HEK293 (cell line): ENCODE data around the gene CHMP5.

Source experiments
- CTCF ChIA-PET: fragments of 350-600 bp; formaldehyde crosslinking; extraction: SDS; loops from one replicate; lab custom pipeline; 2021; ENCODE audit warnings: antibody characterized with exemption; lab: Yijun Ruan, JAX
- POLR2A ChIA-PET: fragments of 300-600 bp; formaldehyde crosslinking; extraction: SDS; loops from one replicate; lab custom pipeline; 2020; ENCODE audit warnings: antibody characterized with exemption, inconsistent platforms; lab: Yijun Ruan, JAX
- H3K27ac ChIP-seq: fragments of 200-500 bp; sonication (Bioruptor generic); 2 replicates; pipeline ENCODE4 v1.5.1; 2014; ENCODE audit warnings: low read depth, low read length, control low read depth, inconsistent platforms; ENCODE audit errors: extremely low read depth
- H3K36me3 ChIP-seq, 2 experiments: fragments of 200-500 bp in 1 of 2; sonication (Bioruptor generic) in 1 of 2; 1 replicate in 1 of 2; 2 replicates in 1 of 2; pipeline ENCODE4 v1.5.1; 2014 to 2017; ENCODE audit warnings: inconsistent platforms in 2 of 2, low read length in 2 of 2; ENCODE audit not compliant: control insufficient read depth in 2 of 2, insufficient read depth in 1 of 2
- H3K4me1 ChIP-seq: fragments of 200-500 bp; sonication (Bioruptor generic); 2 replicates; pipeline ENCODE4 v1.5.1; 2014; ENCODE audit warnings: mild to moderate bottlenecking, low read length, inconsistent platforms; ENCODE audit not compliant: control insufficient read depth, insufficient read depth
- H3K4me3 ChIP-seq: 2 replicates; pipeline ENCODE4 v1.5.1; 2011; ENCODE audit warnings: low read depth, mild to moderate bottlenecking, control low read depth, low read length, moderate library complexity
- H3K9me3 ChIP-seq: fragments of 200-500 bp; sonication (Bioruptor generic); 2 replicates; pipeline ENCODE4 v1.5.1; 2014; ENCODE audit warnings: low read depth, low read length, inconsistent platforms; ENCODE audit not compliant: control insufficient read depth, insufficient read depth
- BCL11A ChIP-seq: fragments of 450-650 bp; formaldehyde crosslinking; IDR thresholded peaks from 2 replicates; pipeline ENCODE4 v1.5.1; 2016; ENCODE audit warnings: low read depth, missing biosample characterization, missing genetic modification characterization
- EGR2 ChIP-seq: fragments of 450-650 bp; formaldehyde crosslinking; IDR thresholded peaks from 2 replicates; pipeline ENCODE4 v1.5.1; 2016; ENCODE audit warnings: low read depth, missing biosample characterization, missing genetic modification characterization
- GLIS2 ChIP-seq: fragments of 450-650 bp; formaldehyde crosslinking; IDR thresholded peaks from 2 replicates; pipeline ENCODE4 v1.5.1; 2016; ENCODE audit warnings: missing biosample characterization, missing genetic modification characterization
- HOXC10 ChIP-seq: sonication (generic); formaldehyde crosslinking; IDR thresholded peaks from 2 replicates; pipeline ENCODE4 v1.8.1; 2023; ENCODE audit warnings: mild to moderate bottlenecking, missing genetic modification reagents
- PRDM10 ChIP-seq: fragments of 450-650 bp; formaldehyde crosslinking; IDR thresholded peaks from 2 replicates; pipeline ENCODE4 v1.5.1; 2016; ENCODE audit warnings: missing biosample characterization, missing genetic modification characterization
- REPIN1 ChIP-seq: fragments of 450-650 bp; formaldehyde crosslinking; IDR thresholded peaks from 2 replicates; pipeline ENCODE4 v1.5.1; 2017; ENCODE audit warnings: missing biosample characterization, missing genetic modification characterization, low read depth
- SCRT2 ChIP-seq: fragments of 450-650 bp; formaldehyde crosslinking; IDR thresholded peaks from 2 replicates; pipeline ENCODE4 v1.5.1; 2016; ENCODE audit warnings: missing biosample characterization, missing genetic modification characterization
- YY1 ChIP-seq: fragments of 450-650 bp; formaldehyde crosslinking; IDR thresholded peaks from 2 replicates; pipeline ENCODE4 v1.5.1; 2018; ENCODE audit warnings: missing biosample characterization, missing genetic modification characterization
- ZFP69B ChIP-seq: fragments of 450-650 bp; formaldehyde crosslinking; IDR thresholded peaks from 2 replicates; pipeline ENCODE4 v1.5.1; 2016; ENCODE audit warnings: missing biosample characterization, missing genetic modification characterization
- ZNF138 ChIP-seq: fragments of 450-650 bp; formaldehyde crosslinking; IDR thresholded peaks from 2 replicates; pipeline ENCODE4 v1.5.1; 2016; ENCODE audit warnings: missing biosample characterization, missing genetic modification characterization, borderline replicate concordance
- ZNF473 ChIP-seq: fragments of 450-650 bp; formaldehyde crosslinking; IDR thresholded peaks from 2 replicates; pipeline ENCODE4 v1.5.1; 2017; ENCODE audit warnings: missing biosample characterization, missing genetic modification characterization
- ZNF513 ChIP-seq: fragments of 450-650 bp; IDR thresholded peaks from 2 replicates; pipeline ENCODE4 v1.5.1; 2018; ENCODE audit warnings: missing biosample characterization, missing genetic modification characterization
- ZNF530 ChIP-seq: fragments of 450-650 bp; formaldehyde crosslinking; IDR thresholded peaks from 2 replicates; pipeline ENCODE4 v1.5.1; 2016; ENCODE audit warnings: low read depth, missing biosample characterization, missing genetic modification characterization
- ZNF621 ChIP-seq: fragments of 450-650 bp; formaldehyde crosslinking; IDR thresholded peaks from 2 replicates; pipeline ENCODE4 v1.5.1; 2017; ENCODE audit warnings: missing biosample characterization, missing genetic modification characterization
- ZNF704 ChIP-seq: fragments of 450-650 bp; formaldehyde crosslinking; IDR thresholded peaks from 2 replicates; pipeline ENCODE4 v1.5.1; 2016; ENCODE audit warnings: missing biosample characterization, missing genetic modification characterization
- ZSCAN23 ChIP-seq: fragments of 450-650 bp; formaldehyde crosslinking; IDR thresholded peaks from 2 replicates; pipeline ENCODE4 v1.5.1; 2016; ENCODE audit warnings: missing biosample characterization, missing genetic modification characterization
- ZSCAN30 ChIP-seq: fragments of 450-650 bp; IDR thresholded peaks from 2 replicates; pipeline ENCODE4 v1.5.1; 2018; ENCODE audit warnings: missing biosample characterization, mild to moderate bottlenecking, missing genetic modification characterization, moderate library complexity
- TF ChIP-seq, protein P1 (sequence below): fragments of 450-650 bp; formaldehyde crosslinking; conservative IDR thresholded peaks from 2 replicates; pipeline ENCODE4 v1.5.1; 2016; ENCODE audit warnings: low read depth, missing biosample characterization, missing genetic modification characterization
- TF ChIP-seq, protein P2 (sequence below): fragments of 450-650 bp; formaldehyde crosslinking; IDR thresholded peaks from 2 replicates; pipeline ENCODE4 v1.5.1; 2017; ENCODE audit warnings: missing biosample characterization, missing genetic modification characterization

Gene CHMP5

GRCh38 chr9:33309903-33310302, 45.1 kb downstream of the CHMP5 start (continued):
- TF ChIP-seq PRDM10 (tag by site-specific recombination), result no peak

DNA sequence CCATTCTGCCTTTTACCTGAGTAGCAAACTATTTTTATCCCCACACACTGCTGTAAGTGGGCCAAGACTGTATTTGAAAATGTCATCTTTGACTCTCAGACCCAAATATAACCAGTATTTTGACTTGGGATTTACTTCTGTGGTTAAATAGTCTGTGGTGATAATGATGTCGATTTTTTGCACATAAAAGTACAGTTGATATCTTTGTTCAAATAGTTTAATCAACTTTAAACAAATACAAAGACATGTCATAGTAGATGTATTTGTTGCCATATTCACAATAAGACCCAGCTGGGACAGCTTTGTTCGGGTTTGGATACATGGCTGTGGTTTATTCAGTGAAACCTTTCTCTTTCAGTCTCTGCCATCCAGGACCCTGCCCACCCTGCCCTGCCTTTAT, 45.9 kb downstream of the CHMP5 start:
- H3K9me3 ChIP-seq, result no peaks in the 10 kb centered on the region
- POLR2A ChIA-PET, result no interaction called here
- H3K36me3 ChIP-seq, result peaks cover 54 to 95% of the 10 kb centered on the region in 2 experiments
- CTCF ChIA-PET, result interaction anchor here (1.1 kb wide), 1 partner anchor 20 kb away, joined by 4 read pairs; the partner anchor contains the start of gene NFX1
- TF ChIP-seq BCL11A (tag by site-specific recombination) (no peak), REPIN1 (tag by site-specific recombination) (no peak), YY1 (tag by site-specific recombination) (no peak), EGR2 (tag by site-specific recombination) (no peak), ZFP69B (tag by site-specific recombination) (no peak)
- no peak overlapping the region for H3K4me3 ChIP-seq
- H3K4me1 ChIP-seq, result no peaks in the 10 kb centered on the region
- no peak overlapping the region for H3K27ac ChIP-seq

- Histone ChIP-seq H3K9me3 (no peaks in the 10 kb centered on the region), H3K4me1 (no peaks in the 10 kb centered on the region), H3K36me3 (peaks cover 52 to 95% of the 10 kb centered on the region in 2 experiments), H3K4me3 (no peak overlapping the region), H3K27ac (no peak overlapping the region)
- CTCF ChIA-PET, result no interaction called here
- TF ChIP-seq ZNF621 (tag by site-specific recombination) (no peak), ZNF704 (tag by site-specific recombination) (no peak), ZNF473 (tag by site-specific recombination) (no peak), ZNF138 (no peak)
- POLR2A ChIA-PET, result no interaction called here
Observed at GRCh38 chr9:33311953-33312352, 47.1 kb downstream of the CHMP5 start.

GRCh38 chr9:33315371-33315770, 50.5 kb downstream of the CHMP5 start:
- Histone ChIP-seq H3K36me3 (peaks cover 42 to 91% of the 10 kb centered on the region in 2 experiments), H3K4me3 (no peak overlapping the region), H3K4me1 (no peaks in the 10 kb centered on the region), H3K9me3 (no peaks in the 10 kb centered on the region), H3K27ac (no peak overlapping the region)
- POLR2A ChIA-PET, result no interaction called here
- CTCF ChIA-PET, result interaction anchor here (0.6 to 0.7 kb wide), 2 partner anchors 31 to 153 kb away, joined by 3 read pairs; no protein-coding TSS in a partner anchor
- TF ChIP-seq REPIN1 (tag by site-specific recombination) (no peak), ZNF530 (tag by site-specific recombination) (no peak), ZSCAN30 (no peak), SCRT2 (no peak), GLIS2 (tag by site-specific recombination) (no peak), ZSCAN23 (tag by site-specific recombination) (no peak), ZNF513 (no peak), HOXC10 (CRISPR knock-in tag) (no peak)
- TF ChIP-seq, protein P1, sequence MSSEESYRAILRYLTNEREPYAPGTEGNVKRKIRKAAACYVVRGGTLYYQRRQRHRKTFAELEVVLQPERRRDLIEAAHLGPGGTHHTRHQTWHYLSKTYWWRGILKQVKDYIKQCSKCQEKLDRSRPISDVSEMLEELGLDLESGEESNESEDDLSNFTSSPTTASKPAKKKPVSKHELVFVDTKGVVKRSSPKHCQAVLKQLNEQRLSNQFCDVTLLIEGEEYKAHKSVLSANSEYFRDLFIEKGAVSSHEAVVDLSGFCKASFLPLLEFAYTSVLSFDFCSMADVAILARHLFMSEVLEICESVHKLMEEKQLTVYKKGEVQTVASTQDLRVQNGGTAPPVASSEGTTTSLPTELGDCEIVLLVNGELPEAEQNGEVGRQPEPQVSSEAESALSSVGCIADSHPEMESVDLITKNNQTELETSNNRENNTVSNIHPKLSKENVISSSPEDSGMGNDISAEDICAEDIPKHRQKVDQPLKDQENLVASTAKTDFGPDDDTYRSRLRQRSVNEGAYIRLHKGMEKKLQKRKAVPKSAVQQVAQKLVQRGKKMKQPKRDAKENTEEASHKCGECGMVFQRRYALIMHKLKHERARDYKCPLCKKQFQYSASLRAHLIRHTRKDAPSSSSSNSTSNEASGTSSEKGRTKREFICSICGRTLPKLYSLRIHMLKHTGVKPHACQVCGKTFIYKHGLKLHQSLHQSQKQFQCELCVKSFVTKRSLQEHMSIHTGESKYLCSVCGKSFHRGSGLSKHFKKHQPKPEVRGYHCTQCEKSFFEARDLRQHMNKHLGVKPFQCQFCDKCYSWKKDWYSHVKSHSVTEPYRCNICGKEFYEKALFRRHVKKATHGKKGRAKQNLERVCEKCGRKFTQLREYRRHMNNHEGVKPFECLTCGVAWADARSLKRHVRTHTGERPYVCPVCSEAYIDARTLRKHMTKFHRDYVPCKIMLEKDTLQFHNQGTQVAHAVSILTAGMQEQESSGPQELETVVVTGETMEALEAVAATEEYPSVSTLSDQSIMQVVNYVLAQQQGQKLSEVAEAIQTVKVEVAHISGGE (tag by site-specific recombination), result no peak
- TF ChIP-seq, protein P2, sequence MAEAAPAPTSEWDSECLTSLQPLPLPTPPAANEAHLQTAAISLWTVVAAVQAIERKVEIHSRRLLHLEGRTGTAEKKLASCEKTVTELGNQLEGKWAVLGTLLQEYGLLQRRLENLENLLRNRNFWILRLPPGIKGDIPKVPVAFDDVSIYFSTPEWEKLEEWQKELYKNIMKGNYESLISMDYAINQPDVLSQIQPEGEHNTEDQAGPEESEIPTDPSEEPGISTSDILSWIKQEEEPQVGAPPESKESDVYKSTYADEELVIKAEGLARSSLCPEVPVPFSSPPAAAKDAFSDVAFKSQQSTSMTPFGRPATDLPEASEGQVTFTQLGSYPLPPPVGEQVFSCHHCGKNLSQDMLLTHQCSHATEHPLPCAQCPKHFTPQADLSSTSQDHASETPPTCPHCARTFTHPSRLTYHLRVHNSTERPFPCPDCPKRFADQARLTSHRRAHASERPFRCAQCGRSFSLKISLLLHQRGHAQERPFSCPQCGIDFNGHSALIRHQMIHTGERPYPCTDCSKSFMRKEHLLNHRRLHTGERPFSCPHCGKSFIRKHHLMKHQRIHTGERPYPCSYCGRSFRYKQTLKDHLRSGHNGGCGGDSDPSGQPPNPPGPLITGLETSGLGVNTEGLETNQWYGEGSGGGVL (tag by site-specific recombination), result no peak
